ENCODE measurements around the gene SDC4. TPM values are rescaled to one million over a fixed set of nuclear protein-coding genes. Genes with fewer than 3 reads are reported as not detected.

The SDC4 gene
- total and polyA plus RNA-seq, 9 of the 15 experiments (the other 6 are each of a cell fraction or from before 2014, with no cell fraction given), result 2.1 to 10.7 (median 6.3) TPM

- TF ChIP-seq CHD7 (IDR thresholded peaks at IDR 0.05; ENCODE audit: low read depth, low read length) (no peak), ATF1 (CRISPR knock-in tag; IDR thresholded peaks at IDR 0.05) (no peak), ATF1 (tag; IDR thresholded peaks at IDR 0.05) (no peak), YBX1 (IDR thresholded peaks at IDR 0.05) (no peak), ZNF146 (CRISPR knock-in tag; IDR thresholded peaks at IDR 0.05; ENCODE audit: unreplicated experiment) (no peak), CCNT2 (IDR thresholded peaks at IDR 0.05; ENCODE audit: borderline replicate concordance, extremely low read depth, insufficient read length, low read depth, low read length) (no peak)
These were observed 7.3 kb downstream of the SDC4 start (continued) for GRCh38 chr20:45340951-45341350.

All from K562 (cell line).